Activated T-helper 1 cell treated with anti-CD3 and anti-CD28 coated beads, Interleukin-12 subunit alpha, Interleukin-12 subunit beta, Interleukin-2, Interleukin-4 antibody, amounts not matched to agents 30 ng/mL and 10 ng/mL and 1 ng/mL, durations not matched to agents 14 hours and 24 hours and 36 hours (primary cell): ENCODE measurements around the gene MYOT. TPM values are rescaled to one million over a fixed set of nuclear protein-coding genes. Genes with fewer than 3 reads are reported as not detected.

ENCODE experiments used
- DNase-seq: peaks from one replicate; pipeline ENCODE4 v3.0.0; 2021; ENCODE audit warnings: low spot score
- H3K27ac Mint-ChIP-seq: one replicate; pipeline ENCODE4 v1.8.0; 2021; ENCODE audit warnings: mild to moderate bottlenecking, mixed read lengths
- H3K27me3 Mint-ChIP-seq: one replicate; pipeline ENCODE4 v1.8.0; 2022; ENCODE audit warnings: mild to moderate bottlenecking, moderate library complexity, mixed read lengths; ENCODE audit not compliant: insufficient read depth
- H3K36me3 Mint-ChIP-seq: one replicate; pipeline ENCODE4 v1.8.0; 2021; ENCODE audit warnings: low read depth, mixed read lengths
- H3K4me1 Mint-ChIP-seq: one replicate; pipeline ENCODE4 v1.8.0; 2021; ENCODE audit warnings: low read depth, mixed read lengths
- H3K4me3 Mint-ChIP-seq: one replicate; pipeline ENCODE4 v1.8.0; 2021; ENCODE audit warnings: mild to moderate bottlenecking, moderate library complexity, mixed read lengths
- H3K9me3 Mint-ChIP-seq: one replicate; pipeline ENCODE4 v1.8.0; 2021; ENCODE audit warnings: mixed read lengths
- intact Hi-C: fragments of 100-400 bp; cut with micrococcal nuclease; formaldehyde crosslinking; loops from one replicate; pipeline ENCODE4 v1.15.1; 2024
- total RNA-seq: library from RNA; stranded (reverse); gene quantifications from 2 replicates; pipeline ENCODE4 v1.2.3, GENCODE V29; 2022

MYOT gene
- total RNA-seq, 1 donor from 2014 or later: not detected

- H3K27ac Mint-ChIP-seq: no peak overlapping the region
- peaks cover 8% of the 10 kb centered on the region for H3K4me1 Mint-ChIP-seq
- intact Hi-C loops: loop anchor here (5.0 kb wide), 1 partner anchor 43 kb away; no protein-coding TSS in a partner anchor
- DNase-seq: no peak
- no peaks in the 10 kb centered on the region for H3K9me3 Mint-ChIP-seq
- peaks cover 20% of the 10 kb centered on the region for H3K36me3 Mint-ChIP-seq
- no peak overlapping the region for H3K4me3 Mint-ChIP-seq
- H3K27me3 Mint-ChIP-seq: no peaks in the 10 kb centered on the region
These were observed 67.5 kb downstream of the MYOT start for GRCh38 chr5:137935190-137935589.

GRCh38 chr5:137935694-137936093 lies 68.0 kb downstream of the MYOT start:
- Mint-ChIP-seq H3K4me1 (peaks cover 8% of the 10 kb centered on the region), H3K27ac (no peak overlapping the region), H3K9me3 (no peaks in the 10 kb centered on the region), H3K27me3 (no peaks in the 10 kb centered on the region), H3K4me3 (no peak overlapping the region), H3K36me3 (peaks cover 24% of the 10 kb centered on the region)
- intact Hi-C loops: loop anchor here (5.0 kb wide), 1 partner anchor 43 kb away; no protein-coding TSS in a partner anchor
- no peak for DNase-seq

Other genes starting within 250 kb of the MYOT start
- gene KLHL3, start 131.8 kb upstream of the MYOT start, total RNA-seq: 1.2 and 2.2 TPM in 2 replicates
- 37.5 and 37.8 TPM in 2 replicates for gene HNRNPA0, start 113.5 kb upstream of the MYOT start, total RNA-seq
- not detected in 2 replicates for gene PKD2L2, start 21.6 kb downstream of the MYOT start, total RNA-seq
- 17.2 and 22.3 TPM in 2 replicates for gene FAM13B, start 165.2 kb downstream of the MYOT start, total RNA-seq
- not detected in 2 replicates for gene WNT8A, start 216.2 kb downstream of the MYOT start, total RNA-seq